ENCODE data around the gene ATXN1. TPM values are rescaled to one million over a fixed set of nuclear protein-coding genes. Genes with fewer than 3 reads are reported as not detected.

The ATXN1 gene
- polyA plus RNA-seq, 1 donor from 2014 or later = 28.2 TPM

- no peak overlapping the region for H2AFZ ChIP-seq (ENCODE audit: low read depth, low read length)
- H3K27me3 ChIP-seq (ENCODE audit: insufficient read depth, low read depth, low read length) = no peaks in the 10 kb centered on the region
- H4K20me1 ChIP-seq (ENCODE audit: insufficient read depth) = no peaks in the 10 kb centered on the region
- no peaks in the 10 kb centered on the region for H3K9me2 ChIP-seq (ENCODE audit: insufficient read depth, low read length)
- no peak overlapping the region for H3K9ac ChIP-seq (ENCODE audit: low read length)
- H3K4me3 ChIP-seq (ENCODE audit: low read length) = no peak overlapping the region
- no peaks in the 10 kb centered on the region for H3F3A ChIP-seq (ENCODE audit: insufficient read depth, low read length, poor library complexity, severe bottlenecking)
- H3K9me3 ChIP-seq (ENCODE audit: low read length) = no peaks in the 10 kb centered on the region
- no peaks in the 10 kb centered on the region for H3K79me2 ChIP-seq (replicated peaks; ENCODE audit: insufficient read depth, low read length)
- no peaks in the 10 kb centered on the region for H3K36me3 ChIP-seq (ENCODE audit: insufficient read depth, low read length)
- no peak overlapping the region for H3K4me2 ChIP-seq (ENCODE audit: low read length)
- TF ChIP-seq MXI1 (conservative IDR thresholded peaks at IDR 0.05; ENCODE audit: poor library complexity, severe bottlenecking) (no peak), CTCF (IDR thresholded peaks at IDR 0.05; ENCODE audit: poor library complexity, severe bottlenecking) (no peak), EP300 (conservative IDR thresholded peaks at IDR 0.05; ENCODE audit: poor library complexity, severe bottlenecking) (no peak), EZH2 (IDR thresholded peaks at IDR 0.05; ENCODE audit: borderline replicate concordance, insufficient read depth, low read length, poor library complexity, severe bottlenecking) (no peak), TAF1 (IDR thresholded peaks at IDR 0.05; ENCODE audit: low read depth) (no peak), POLR2AphosphoS5 (IDR thresholded peaks at IDR 0.05) (no peak), REST (IDR thresholded peaks at IDR 0.05; ENCODE audit: borderline replicate concordance) (no peak), SMC3 (conservative IDR thresholded peaks at IDR 0.05; ENCODE audit: poor library complexity) (no peak), RAD21 (conservative IDR thresholded peaks at IDR 0.05) (no peak)
- H3K27ac ChIP-seq (ENCODE audit: low read length) = no peak overlapping the region
These were observed 476.8 kb downstream of the ATXN1 start for GRCh38 chr6:16284472-16284871.

GRCh38 chr6:16282370-16282769, 478.9 kb downstream of the ATXN1 start:
- Histone ChIP-seq H3K9me3 (ENCODE audit: low read length) (no peaks in the 10 kb centered on the region), H3K9ac (ENCODE audit: low read length) (no peak overlapping the region), H3F3A (ENCODE audit: insufficient read depth, low read length, poor library complexity, severe bottlenecking) (no peaks in the 10 kb centered on the region), H3K9me2 (ENCODE audit: insufficient read depth, low read length) (no peaks in the 10 kb centered on the region), H3K79me2 (replicated peaks; ENCODE audit: insufficient read depth, low read length) (no peaks in the 10 kb centered on the region), H3K27ac (ENCODE audit: low read length) (no peak overlapping the region), H3K4me3 (ENCODE audit: low read length) (no peak overlapping the region), H2AFZ (ENCODE audit: low read depth, low read length) (no peak overlapping the region), H3K36me3 (ENCODE audit: insufficient read depth, low read length) (no peaks in the 10 kb centered on the region), H3K27me3 (ENCODE audit: insufficient read depth, low read depth, low read length) (no peaks in the 10 kb centered on the region), H4K20me1 (ENCODE audit: insufficient read depth) (no peaks in the 10 kb centered on the region), H3K4me2 (ENCODE audit: low read length) (no peak overlapping the region)
- TF ChIP-seq TAF1 (IDR thresholded peaks at IDR 0.05; ENCODE audit: low read depth) (no peak), EZH2 (IDR thresholded peaks at IDR 0.05; ENCODE audit: borderline replicate concordance, insufficient read depth, low read length, poor library complexity, severe bottlenecking) (no peak), POLR2AphosphoS5 (IDR thresholded peaks at IDR 0.05) (no peak), SMC3 (conservative IDR thresholded peaks at IDR 0.05; ENCODE audit: poor library complexity) (no peak), RAD21 (conservative IDR thresholded peaks at IDR 0.05) (no peak)

All from neural cell (in vitro differentiated cells).